Esophagus squamous epithelium (tissue), 4 donors: ENCODE data around the gene KNOP1.

Experiments
- CTCF ChIP-seq, 6 experiments: fragments of 450-650 bp in 4 of 6; fragments of 200-600 bp in 2 of 6; sonication (generic) in 2 of 6; IDR thresholded peaks; one replicate each; pipeline ENCODE4 v1.5.1; 2016 to 2019; ENCODE audit warnings: antibody characterized with exemption in 6 of 6, mild to moderate bottlenecking in 4 of 6, moderate library complexity in 4 of 6
- POLR2A ChIP-seq, 4 donors: fragments of 450-650 bp; IDR thresholded peaks; one replicate each; pipeline ENCODE4 v1.6.1; 2017; ENCODE audit warnings: antibody characterized with exemption in 4 of 4, mild to moderate bottlenecking in 4 of 4, moderate library complexity in 3 of 4

- TF ChIP-seq CTCF (IDR thresholded peaks at IDR 0.05): no peak
- no peak for TF ChIP-seq POLR2A (IDR thresholded peaks at IDR 0.05)
These were observed 51.5 kb downstream of the KNOP1 start for GRCh38 chr16:19666477-19666876.
